Measurements from ENCODE around the gene GALNT9.

DNA sequence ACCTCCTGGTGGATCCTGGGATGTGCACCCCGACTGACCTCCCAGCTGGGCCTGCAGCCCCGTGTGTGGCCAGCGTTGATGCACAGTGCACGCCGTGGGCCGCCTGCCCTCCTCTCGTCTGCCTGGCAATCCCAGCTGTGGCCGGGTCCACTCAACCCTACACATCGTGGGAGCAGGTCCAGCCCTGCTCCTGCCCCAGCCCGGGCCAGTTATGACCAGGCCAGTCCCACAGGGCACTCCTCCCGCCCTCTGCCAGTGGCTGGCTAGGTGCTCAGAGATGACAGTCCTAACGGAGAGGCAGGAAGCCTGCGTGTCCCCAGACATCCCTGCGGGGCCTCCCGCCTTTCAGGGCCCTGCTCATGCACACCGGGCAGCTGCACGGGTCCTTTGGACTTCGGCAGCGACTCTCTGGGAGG is 10.8 kb downstream of the GALNT9 start:
- TF ChIP-seq EP300 (IDR thresholded peaks at IDR 0.05) (no peak), POLR2A (IDR thresholded peaks at IDR 0.05) (no peak)
- TF ChIP-seq, protein P1, sequence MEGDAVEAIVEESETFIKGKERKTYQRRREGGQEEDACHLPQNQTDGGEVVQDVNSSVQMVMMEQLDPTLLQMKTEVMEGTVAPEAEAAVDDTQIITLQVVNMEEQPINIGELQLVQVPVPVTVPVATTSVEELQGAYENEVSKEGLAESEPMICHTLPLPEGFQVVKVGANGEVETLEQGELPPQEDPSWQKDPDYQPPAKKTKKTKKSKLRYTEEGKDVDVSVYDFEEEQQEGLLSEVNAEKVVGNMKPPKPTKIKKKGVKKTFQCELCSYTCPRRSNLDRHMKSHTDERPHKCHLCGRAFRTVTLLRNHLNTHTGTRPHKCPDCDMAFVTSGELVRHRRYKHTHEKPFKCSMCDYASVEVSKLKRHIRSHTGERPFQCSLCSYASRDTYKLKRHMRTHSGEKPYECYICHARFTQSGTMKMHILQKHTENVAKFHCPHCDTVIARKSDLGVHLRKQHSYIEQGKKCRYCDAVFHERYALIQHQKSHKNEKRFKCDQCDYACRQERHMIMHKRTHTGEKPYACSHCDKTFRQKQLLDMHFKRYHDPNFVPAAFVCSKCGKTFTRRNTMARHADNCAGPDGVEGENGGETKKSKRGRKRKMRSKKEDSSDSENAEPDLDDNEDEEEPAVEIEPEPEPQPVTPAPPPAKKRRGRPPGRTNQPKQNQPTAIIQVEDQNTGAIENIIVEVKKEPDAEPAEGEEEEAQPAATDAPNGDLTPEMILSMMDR (IDR thresholded peaks at IDR 0.05): no peak

Data from ovary (tissue), 3 donors.